Heart left ventricle (tissue), 13 donors: Measurements from ENCODE around the gene RAI1.

ENCODE experiments used
- CTCF ChIP-seq, 12 donors: fragments of 200-600 bp; sonication (generic) in 4 of 12; IDR thresholded peaks; one replicate each; pipeline versions ENCODE4 v1.5.0 to v1.8.0; 2018 to 2022; ENCODE audit warnings: antibody characterized with exemption in 12 of 12, mild to moderate bottlenecking in 5 of 12
- POLR2A ChIP-seq, 2 donors: fragments of 450-650 bp; IDR thresholded peaks; one replicate each; pipeline ENCODE4 v1.6.1; 2017; ENCODE audit warnings: antibody characterized with exemption in 2 of 2, mild to moderate bottlenecking in 2 of 2, moderate library complexity in 2 of 2
- donor health status: ischemic (EF 13 %, LVEDD 7.1; RV severe dilation, severe dysfunction).
- donor health status: DM: no; HTN: yes; CAD: no.
- donor health status: DM: no; HTN: no; CAD: no.
- donor health status: ischemic (EF 25% LVEDD 6.9; RV normal size, moderate dysfunction).
- donor health status: ischemic (EF 25% LVEDD 5.7; RV mildly dilated, moderate dysfunction).
- donor health status: ischemic (EF 35%, LVEDD 5.7; RV mildly dilated, moderate dysfunction).
- donor health status: nonischemic (EF 11% LVEDD 7.7; RV severe dilation, severe dysfunction).
- donor health status: DM: yes; HTN: yes; CAD: no.
- donor health status: PGD.
- donor health status: ischemic (EF 29% LVEDD 5.4; RV normal size, mild dysfunction).
- donor health status: nonischemic (EF 23%, LVEDD 6.1; RV moderate dilation, normal function).

GRCh38 chr17:17745476-17746455, 64.5 kb downstream of the RAI1 start:
- no peak for TF ChIP-seq POLR2A (IDR thresholded peaks at IDR 0.05)
- no peak for TF ChIP-seq CTCF (IDR thresholded peaks at IDR 0.05)
